DOHH2 (cell line): ENCODE measurements around the gene TDO2.
"Not testable (repeated sequence)": the region's sequence is repeated elsewhere in the genome, so short reads cannot be mapped to it uniquely, and the experiment has no call there.

ENCODE experiments used
- H3F3A ChIP-seq: fragments of 200-600 bp; sonication (generic), shearing (Covaris generic); 2 replicates; pipeline ENCODE4 v1.6.0; 2016; ENCODE audit warnings: antibody characterized with exemption, mild to moderate bottlenecking; ENCODE audit not compliant: control insufficient read depth, insufficient read depth
- H3K27ac ChIP-seq: fragments of 200-600 bp; sonication (generic); 2 replicates; pipeline ENCODE4 v1.5.1; 2014; ENCODE audit warnings: low read depth, mild to moderate bottlenecking, low read length, moderate library complexity
- H3K27me3 ChIP-seq: fragments of 200-600 bp; sonication (generic); 2 replicates; pipeline ENCODE4 v1.6.1; 2014; ENCODE audit warnings: mild to moderate bottlenecking, low read length, mixed read lengths; ENCODE audit not compliant: control insufficient read depth
- H3K36me3 ChIP-seq: fragments of 200-600 bp; sonication (generic); 2 replicates; pipeline ENCODE4 v1.6.1; 2014; ENCODE audit warnings: mild to moderate bottlenecking, low read length, moderate library complexity, mixed read lengths; ENCODE audit not compliant: control insufficient read depth
- H3K4me1 ChIP-seq: fragments of 200-600 bp; sonication (generic); 2 replicates; pipeline ENCODE4 v1.6.1; 2014; ENCODE audit warnings: mild to moderate bottlenecking, low read length, mixed read lengths; ENCODE audit not compliant: control insufficient read depth
- H3K4me2 ChIP-seq: fragments of 200-600 bp; sonication (generic); 2 replicates; pipeline ENCODE4 v1.6.0; 2014; ENCODE audit warnings: mild to moderate bottlenecking, low read length, moderate library complexity
- H3K4me3 ChIP-seq: fragments of 200-600 bp; sonication (generic); 2 replicates; pipeline ENCODE4 v1.5.1; 2014; ENCODE audit warnings: mild to moderate bottlenecking, low read length, mixed read lengths
- H3K79me2 ChIP-seq: fragments of 200-600 bp; sonication (generic); 2 replicates; pipeline ENCODE4 v1.6.1; 2014; ENCODE audit warnings: mild to moderate bottlenecking, low read length, mixed read lengths; ENCODE audit not compliant: control insufficient read depth
- H3K9me2 ChIP-seq: fragments of 200-600 bp; sonication (generic); replicated peaks from 2 replicates; pipeline ENCODE4 v1.6.1; 2014; ENCODE audit warnings: mild to moderate bottlenecking, low read length, mixed read lengths; ENCODE audit not compliant: control insufficient read depth
- H3K9me3 ChIP-seq: fragments of 200-600 bp; sonication (generic); 2 replicates; pipeline ENCODE4 v1.6.1; 2014; ENCODE audit warnings: antibody characterized with exemption, low read length, mixed read lengths; ENCODE audit not compliant: control insufficient read depth, insufficient read depth
- H4K20me1 ChIP-seq: fragments of 200-600 bp; sonication (generic); 2 replicates; pipeline ENCODE4 v1.6.0; 2014; ENCODE audit warnings: low read depth, mild to moderate bottlenecking, antibody characterized with exemption, low read length, moderate library complexity; ENCODE audit not compliant: control insufficient read depth, insufficient read depth
- CTCF ChIP-seq: fragments of 200-600 bp; sonication (generic); IDR thresholded peaks from one replicate; pipeline ENCODE4 v1.5.1; 2014; ENCODE audit warnings: antibody characterized with exemption, mild to moderate bottlenecking, low read depth, low read length; ENCODE audit not compliant: poor library complexity, severe bottlenecking
- EZH2phosphoT487 ChIP-seq: fragments of 200-600 bp; sonication (generic); IDR thresholded peaks from 2 replicates; pipeline ENCODE4 v1.6.1; 2017; ENCODE audit warnings: borderline replicate concordance, mild to moderate bottlenecking, antibody characterized with exemption, low read length, moderate library complexity, mixed read lengths

TDO2 gene

GRCh38 chr4:155889031-155889793, 14.3 kb upstream of the TDO2 start:
- H3K79me2 ChIP-seq = no peaks in the 10 kb centered on the region
- H3K9me3 ChIP-seq = no peaks in the 10 kb centered on the region
- no peaks in the 10 kb centered on the region for H3K9me2 ChIP-seq
- H3K4me3 ChIP-seq = no peak overlapping the region
- no peak overlapping the region for H3K27ac ChIP-seq
- TF ChIP-seq EZH2phosphoT487 (no peak), CTCF (no peak)
- no peaks in the 10 kb centered on the region for H4K20me1 ChIP-seq
- no peaks in the 10 kb centered on the region for H3K27me3 ChIP-seq
- no peaks in the 10 kb centered on the region for H3K36me3 ChIP-seq
- no peaks in the 10 kb centered on the region for H3F3A ChIP-seq
- H3K4me2 ChIP-seq = no peak overlapping the region
- no peaks in the 10 kb centered on the region for H3K4me1 ChIP-seq

- Histone ChIP-seq H3F3A (no peaks in the 10 kb centered on the region), H4K20me1 (no peaks in the 10 kb centered on the region), H3K9me3 (no peaks in the 10 kb centered on the region), H3K4me3 (no peak overlapping the region), H3K36me3 (no peaks in the 10 kb centered on the region), H3K79me2 (no peaks in the 10 kb centered on the region), H3K9me2 (no peaks in the 10 kb centered on the region), H3K27me3 (no peaks in the 10 kb centered on the region), H3K4me2 (no peak overlapping the region), H3K4me1 (no peaks in the 10 kb centered on the region), H3K27ac (no peak overlapping the region)
- TF ChIP-seq EZH2phosphoT487 (no peak), CTCF (no peak)
Measured at GRCh38 chr4:155889946-155890345, 13.6 kb upstream of the TDO2 start.

- no peaks in the 10 kb centered on the region for H3K9me2 ChIP-seq
- no peak overlapping the region for H3K4me2 ChIP-seq
- H3F3A ChIP-seq = no peaks in the 10 kb centered on the region
- no peak overlapping the region for H3K4me3 ChIP-seq
- no peak for TF ChIP-seq EZH2phosphoT487
- TF ChIP-seq CTCF = no peak
- no peak overlapping the region for H3K27ac ChIP-seq
- no peaks in the 10 kb centered on the region for H4K20me1 ChIP-seq
- no peaks in the 10 kb centered on the region for H3K79me2 ChIP-seq
- H3K9me3 ChIP-seq = no peaks in the 10 kb centered on the region
- no peaks in the 10 kb centered on the region for H3K27me3 ChIP-seq
- H3K4me1 ChIP-seq = no peaks in the 10 kb centered on the region
- no peaks in the 10 kb centered on the region for H3K36me3 ChIP-seq
Measured at GRCh38 chr4:155891058-155891457, 12.4 kb upstream of the TDO2 start.

GRCh38 chr4:155898371-155898770, 5.1 kb upstream of the TDO2 start:
- H3K4me3 ChIP-seq, H3K36me3 ChIP-seq, H3K4me2 ChIP-seq, H3K9me2 ChIP-seq, H3K79me2 ChIP-seq, H3K9me3 ChIP-seq, H3K4me1 ChIP-seq, H3K27me3 ChIP-seq, H3F3A ChIP-seq, H4K20me1 ChIP-seq, H3K27ac ChIP-seq: not testable (repeated sequence)
